GM12874 (cell line): ENCODE measurements around the gene CHRNA9.

ENCODE experiments used
- TF ChIP-seq, protein P1 (sequence below): IDR thresholded peaks from 2 replicates; pipeline ENCODE4 v1.5.1; 2011; ENCODE audit warnings: low read depth, mild to moderate bottlenecking, control low read depth, low read length, moderate library complexity; ENCODE audit not compliant: insufficient read depth

Gene CHRNA9

GRCh38 chr4:40333921-40334352 lies 1.2 kb upstream of the CHRNA9 start:
- TF ChIP-seq, protein P1, sequence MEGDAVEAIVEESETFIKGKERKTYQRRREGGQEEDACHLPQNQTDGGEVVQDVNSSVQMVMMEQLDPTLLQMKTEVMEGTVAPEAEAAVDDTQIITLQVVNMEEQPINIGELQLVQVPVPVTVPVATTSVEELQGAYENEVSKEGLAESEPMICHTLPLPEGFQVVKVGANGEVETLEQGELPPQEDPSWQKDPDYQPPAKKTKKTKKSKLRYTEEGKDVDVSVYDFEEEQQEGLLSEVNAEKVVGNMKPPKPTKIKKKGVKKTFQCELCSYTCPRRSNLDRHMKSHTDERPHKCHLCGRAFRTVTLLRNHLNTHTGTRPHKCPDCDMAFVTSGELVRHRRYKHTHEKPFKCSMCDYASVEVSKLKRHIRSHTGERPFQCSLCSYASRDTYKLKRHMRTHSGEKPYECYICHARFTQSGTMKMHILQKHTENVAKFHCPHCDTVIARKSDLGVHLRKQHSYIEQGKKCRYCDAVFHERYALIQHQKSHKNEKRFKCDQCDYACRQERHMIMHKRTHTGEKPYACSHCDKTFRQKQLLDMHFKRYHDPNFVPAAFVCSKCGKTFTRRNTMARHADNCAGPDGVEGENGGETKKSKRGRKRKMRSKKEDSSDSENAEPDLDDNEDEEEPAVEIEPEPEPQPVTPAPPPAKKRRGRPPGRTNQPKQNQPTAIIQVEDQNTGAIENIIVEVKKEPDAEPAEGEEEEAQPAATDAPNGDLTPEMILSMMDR = no peak

DNA sequence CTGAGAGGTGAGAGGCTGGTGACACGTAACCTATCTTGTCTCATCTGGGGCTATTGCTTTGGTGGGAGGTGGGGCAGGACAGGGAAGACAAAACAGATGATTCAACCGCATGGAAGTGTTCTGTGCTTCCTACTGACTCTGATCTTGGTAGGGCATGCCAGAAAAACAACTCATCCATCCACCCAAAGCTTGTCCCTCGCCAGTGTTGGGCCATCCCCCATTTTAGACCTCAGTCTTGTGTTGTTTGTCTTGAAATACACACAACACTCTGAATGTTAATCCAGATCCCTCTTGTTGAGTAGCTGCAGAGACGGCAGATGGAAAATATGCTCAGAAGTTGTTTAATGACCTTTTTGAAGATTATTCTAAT lies 377 bp downstream of the CHRNA9 start:
- TF ChIP-seq, protein P1 = no peak

DNA sequence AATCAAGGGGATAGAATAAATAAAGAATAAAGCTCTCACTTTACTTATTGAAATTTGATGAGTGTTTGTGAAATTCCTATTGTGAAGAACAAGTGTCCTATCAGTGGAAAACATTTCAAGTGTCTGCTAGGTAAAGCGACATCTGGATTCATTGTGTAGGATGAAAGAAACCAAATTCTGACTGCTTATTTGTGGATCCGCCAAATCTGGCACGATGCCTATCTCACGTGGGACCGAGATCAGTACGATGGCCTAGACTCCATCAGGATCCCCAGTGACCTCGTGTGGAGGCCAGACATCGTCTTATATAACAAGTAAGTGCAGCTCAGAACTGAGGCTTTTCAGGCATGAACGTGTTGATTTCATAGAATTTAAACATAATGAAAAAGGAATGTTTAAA lies 1.9 kb downstream of the CHRNA9 start:
- TF ChIP-seq, protein P1 = no peak

- TF ChIP-seq, protein P1 = no peak
Observed at GRCh38 chr4:40337523-40337922, 2.4 kb downstream of the CHRNA9 start.

DNA sequence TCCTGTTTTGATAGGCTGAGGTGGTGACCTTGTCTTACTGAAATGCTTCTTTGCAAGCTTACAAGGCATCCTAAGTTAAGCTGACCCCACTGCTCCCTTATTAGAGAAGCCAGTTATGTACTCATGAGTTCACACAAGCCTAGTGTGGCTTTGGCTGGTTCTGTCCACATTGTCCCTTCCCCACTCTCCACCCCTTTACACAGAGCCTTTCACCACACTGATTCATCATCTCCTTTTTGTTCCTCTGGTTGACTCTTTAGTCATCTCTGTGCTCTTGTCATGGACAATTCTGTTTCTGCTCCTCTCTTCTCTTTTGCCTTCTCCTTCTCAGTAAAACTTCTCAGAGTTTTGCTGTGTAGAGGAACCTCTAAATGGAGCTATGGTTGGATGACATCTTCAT lies 4.9 kb downstream of the CHRNA9 start:
- TF ChIP-seq, protein P1 = no peak

GRCh38 chr4:40347472-40347871 lies 12.3 kb downstream of the CHRNA9 start:
- TF ChIP-seq, protein P1 = no peak

- TF ChIP-seq, protein P1 = no peak
Observed at GRCh38 chr4:40348000-40348399, 12.9 kb downstream of the CHRNA9 start.
